Measurements from ENCODE around the gene MSI1. TPM values are rescaled to one million over a fixed set of nuclear protein-coding genes. Genes with fewer than 3 reads are reported as not detected.

MSI1 gene
- polyA plus RNA-seq, 4 donors: 0.54 to 10.8 (median 3.5) TPM

DNA sequence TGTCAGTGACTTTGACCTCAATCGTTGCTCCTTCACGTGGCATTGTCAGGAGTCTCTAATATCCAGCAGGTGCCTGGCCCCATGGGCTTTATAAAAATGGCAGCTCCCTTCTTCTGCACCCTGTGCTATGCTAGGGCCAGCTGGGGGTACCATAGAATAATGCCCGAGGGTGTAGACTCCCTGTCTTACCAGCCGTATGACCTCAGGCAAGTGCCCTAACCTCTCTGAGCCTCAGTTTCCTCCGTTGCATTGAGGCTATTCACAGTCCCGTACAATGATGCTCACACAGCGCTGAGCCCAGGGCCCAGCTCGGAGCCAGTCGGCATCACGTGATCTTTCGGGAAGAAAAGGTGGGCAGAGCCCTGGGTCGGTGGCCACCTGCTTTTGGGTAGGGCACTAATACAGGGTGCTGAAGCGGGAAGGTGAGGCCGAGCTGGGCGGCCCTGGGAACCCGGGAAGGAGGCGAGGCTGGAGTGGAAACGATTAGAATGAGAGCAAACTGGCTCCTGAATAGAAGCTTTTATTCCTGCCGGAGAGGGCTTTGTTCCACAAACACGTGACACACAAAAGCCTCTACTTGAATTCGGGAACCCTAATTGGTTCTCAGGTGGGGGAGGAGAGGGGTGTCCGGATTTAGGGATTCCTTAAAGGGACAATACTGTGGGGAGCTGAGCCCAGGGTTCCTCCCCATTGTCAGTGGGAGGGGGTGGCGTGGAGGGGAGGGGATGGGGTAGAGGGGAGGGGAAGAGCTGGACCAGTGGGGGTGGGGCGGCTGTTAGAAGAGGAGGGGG lies 19.9 kb upstream of the MSI1 start:
- Histone ChIP-seq H3K36me3 (ENCODE audit: control insufficient read depth in 3 of 3, insufficient read depth in 2 of 3, low read depth in 1 of 3, low read length in 3 of 3) (no peaks in the 10 kb centered on the region), H3K27me3 (ENCODE audit: control insufficient read depth in 3 of 3, insufficient read depth in 3 of 3, low read length in 3 of 3) (peaks cover 0 to 2% (median 0%) of the 10 kb centered on the region in 3 donors), H3K9me3 (ENCODE audit: control insufficient read depth in 2 of 2, insufficient read depth in 1 of 2, low read depth in 1 of 2, low read length in 1 of 2) (no peaks in the 10 kb centered on the region), H3K4me1 (ENCODE audit: control insufficient read depth in 3 of 3, insufficient read depth in 2 of 3, low read depth in 1 of 3, low read length in 2 of 3) (peaks cover 0 to 6% (median 0%) of the 10 kb centered on the region in 3 donors), H3K27ac (ENCODE audit: low read depth in 1 of 3, low read length in 2 of 3) (no peak overlapping the region), H3K4me3 (ENCODE audit: low read depth in 1 of 3, low read length in 3 of 3) (peak overlapping the region in 1 of 3 donors; percentile 12)
- no peak for FAIRE-seq
- peak in 1 of 2 donors; percentile 38 for DNase-seq
- WGBS, 3 donors: 11 to 18% (median 16%) methylated on average over 24 of the region's 24 CpGs

DNA sequence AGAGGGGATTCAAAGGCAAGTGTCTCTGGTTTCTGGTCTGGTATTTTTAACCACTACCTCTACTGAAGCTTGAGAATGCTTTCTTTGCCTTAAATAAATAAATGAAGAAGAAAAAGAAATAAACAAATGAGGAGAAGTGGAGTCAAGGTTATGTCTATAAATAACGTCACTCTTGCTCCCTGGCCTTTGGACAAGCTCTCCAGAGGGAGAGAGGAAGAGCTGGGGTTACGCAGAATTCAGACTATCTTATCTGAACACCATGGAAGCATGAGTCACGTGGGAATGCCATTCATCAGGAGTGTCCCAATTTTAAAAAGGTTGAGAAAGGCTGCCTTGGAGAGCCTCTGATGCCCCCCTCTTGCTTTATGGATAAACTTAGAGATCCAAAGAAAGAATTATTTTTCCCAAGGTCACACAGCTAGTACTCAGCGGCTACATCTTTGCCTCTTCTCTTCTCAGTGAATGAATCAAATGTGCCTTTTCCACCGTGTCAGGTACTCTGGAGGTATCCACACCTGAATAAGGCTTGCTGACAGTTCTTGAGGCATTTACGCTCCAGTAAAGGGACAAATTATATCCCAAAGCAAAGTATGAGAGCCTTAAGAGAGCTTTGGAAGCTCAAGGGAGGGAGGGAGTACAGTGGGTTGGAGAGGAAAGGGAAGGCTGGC lies 12.9 kb upstream of the MSI1 start:
- Histone ChIP-seq H3K36me3 (ENCODE audit: control insufficient read depth in 3 of 3, insufficient read depth in 2 of 3, low read depth in 1 of 3, low read length in 3 of 3) (no peaks in the 10 kb centered on the region), H3K9me3 (ENCODE audit: control insufficient read depth in 2 of 2, insufficient read depth in 1 of 2, low read depth in 1 of 2, low read length in 1 of 2) (no peaks in the 10 kb centered on the region), H3K4me1 (ENCODE audit: control insufficient read depth in 3 of 3, insufficient read depth in 2 of 3, low read depth in 1 of 3, low read length in 2 of 3) (peaks cover 1 to 14% (median 3%) of the 10 kb centered on the region in 3 donors), H3K4me3 (ENCODE audit: low read depth in 1 of 3, low read length in 3 of 3) (no peak overlapping the region), H3K27ac (ENCODE audit: low read depth in 1 of 3, low read length in 2 of 3) (peak overlapping the region in 1 of 3 donors; percentile 44), H3K27me3 (ENCODE audit: control insufficient read depth in 3 of 3, insufficient read depth in 3 of 3, low read length in 3 of 3) (peaks cover 0 to 3% (median 0%) of the 10 kb centered on the region in 3 donors)
- FAIRE-seq (no peak), DNase-seq (peak; percentile 75 to 86)
- 24 to 38% (median 27%) methylated on average over 6 of the region's 6 CpGs for WGBS, 3 donors

DNA sequence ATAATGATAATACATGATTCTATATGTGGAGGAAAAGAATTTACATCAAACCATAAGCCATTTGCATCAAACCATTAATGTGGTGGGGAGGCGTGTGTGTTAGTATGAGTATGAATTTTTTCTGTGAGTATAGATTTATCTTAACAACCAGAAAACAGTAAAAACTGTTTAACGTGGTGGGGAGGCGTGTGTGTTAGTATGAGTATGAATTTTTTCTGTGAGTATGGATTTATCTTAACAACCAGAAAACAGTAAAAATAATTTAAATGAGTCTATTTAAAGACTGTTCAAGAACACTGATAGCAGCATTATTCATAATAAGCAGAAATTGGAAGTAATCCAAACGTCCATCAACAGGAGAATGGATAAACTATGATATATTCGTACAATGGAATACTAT lies 9.1 kb upstream of the MSI1 start:
- Histone ChIP-seq H3K27ac (ENCODE audit: low read depth in 1 of 3, low read length in 2 of 3) (no peak overlapping the region), H3K27me3 (ENCODE audit: control insufficient read depth in 3 of 3, insufficient read depth in 3 of 3, low read length in 3 of 3) (peaks cover 0 to 9% (median 0%) of the 10 kb centered on the region in 3 donors)
- WGBS, 3 donors: 72 to 80% (median 79%) methylated on average over 5 of the region's 5 CpGs

DNA sequence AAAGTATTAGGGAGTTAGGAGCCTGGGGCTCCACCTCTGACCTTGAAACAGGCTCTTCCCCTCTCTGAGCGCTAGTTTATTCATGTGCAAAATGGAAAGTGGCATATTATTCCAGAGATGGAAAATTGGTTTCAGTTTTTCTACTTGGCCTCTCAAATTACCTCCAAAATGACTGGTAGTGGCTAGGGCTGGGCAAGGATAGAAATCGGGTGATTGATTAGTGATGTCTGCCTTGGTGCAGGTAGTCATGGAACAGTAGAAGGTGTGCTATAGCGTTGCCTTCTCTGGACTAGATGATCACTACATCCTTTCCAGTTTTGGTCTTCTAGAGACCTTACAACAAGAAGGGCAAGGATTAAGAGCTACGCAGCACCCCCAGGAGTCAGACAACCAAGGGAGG lies 8.6 kb upstream of the MSI1 start:
- Histone ChIP-seq H3K9me3 (ENCODE audit: control insufficient read depth in 2 of 2, insufficient read depth in 1 of 2, low read depth in 1 of 2, low read length in 1 of 2) (no peaks in the 10 kb centered on the region), H3K4me1 (ENCODE audit: control insufficient read depth in 3 of 3, insufficient read depth in 2 of 3, low read depth in 1 of 3, low read length in 2 of 3) (peaks cover 1 to 21% (median 3%) of the 10 kb centered on the region in 3 donors), H3K27me3 (ENCODE audit: control insufficient read depth in 3 of 3, insufficient read depth in 3 of 3, low read length in 3 of 3) (peaks cover 0 to 9% (median 0%) of the 10 kb centered on the region in 3 donors), H3K27ac (ENCODE audit: low read depth in 1 of 3, low read length in 2 of 3) (no peak overlapping the region), H3K36me3 (ENCODE audit: control insufficient read depth in 3 of 3, insufficient read depth in 2 of 3, low read depth in 1 of 3, low read length in 3 of 3) (no peaks in the 10 kb centered on the region), H3K4me3 (ENCODE audit: low read depth in 1 of 3, low read length in 3 of 3) (no peak overlapping the region)
- FAIRE-seq: no peak
- DNase-seq: no peak
- 79 to 91% (median 83%) methylated on average over 4 of the region's 4 CpGs for WGBS, 3 donors

More for the DNA sequence above, 9.1 kb upstream of the MSI1 start:
- FAIRE-seq: no peak
- Histone ChIP-seq H3K4me1 (ENCODE audit: control insufficient read depth in 3 of 3, insufficient read depth in 2 of 3, low read depth in 1 of 3, low read length in 2 of 3) (peaks cover 1 to 21% (median 3%) of the 10 kb centered on the region in 3 donors), H3K9me3 (ENCODE audit: control insufficient read depth in 2 of 2, insufficient read depth in 1 of 2, low read depth in 1 of 2, low read length in 1 of 2) (no peaks in the 10 kb centered on the region), H3K4me3 (ENCODE audit: low read depth in 1 of 3, low read length in 3 of 3) (no peak overlapping the region), H3K36me3 (ENCODE audit: control insufficient read depth in 3 of 3, insufficient read depth in 2 of 3, low read depth in 1 of 3, low read length in 3 of 3) (no peaks in the 10 kb centered on the region)
- no peak for DNase-seq

DNA sequence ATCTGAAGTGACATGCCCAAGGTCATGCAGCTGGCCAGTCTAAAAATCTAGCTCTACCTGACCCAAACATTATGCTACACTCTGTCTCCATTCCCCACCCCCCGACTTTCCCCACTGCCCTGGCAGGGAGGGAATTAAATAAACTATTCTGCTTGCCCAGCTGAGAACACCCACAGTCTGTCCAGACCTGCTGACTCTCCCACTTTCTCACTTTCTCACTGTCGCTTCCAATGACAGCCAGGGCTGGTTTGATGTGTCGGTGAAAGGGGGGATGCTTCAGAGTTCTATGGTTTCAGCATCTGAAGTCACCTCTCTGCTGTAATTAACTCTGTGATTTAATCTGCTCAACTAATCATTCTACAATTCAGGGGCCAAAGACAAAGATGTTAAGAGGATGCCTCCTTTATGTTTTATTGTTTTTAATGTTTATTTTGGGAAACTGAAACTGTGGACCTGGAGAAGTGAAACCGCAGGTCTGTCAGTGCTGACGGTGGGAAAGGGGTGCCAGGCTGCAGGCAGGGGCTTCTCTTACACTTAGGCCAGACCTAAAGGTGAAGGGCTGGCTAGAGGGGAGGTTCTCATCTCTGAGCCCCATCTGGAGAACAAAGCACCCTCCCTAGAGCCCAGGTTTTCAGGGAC lies 8.1 kb upstream of the MSI1 start:
- Histone ChIP-seq H3K4me1 (ENCODE audit: control insufficient read depth in 3 of 3, insufficient read depth in 2 of 3, low read depth in 1 of 3, low read length in 2 of 3) (peaks cover 1 to 15% (median 2%) of the 10 kb centered on the region in 3 donors), H3K36me3 (ENCODE audit: control insufficient read depth in 3 of 3, insufficient read depth in 2 of 3, low read depth in 1 of 3, low read length in 3 of 3) (no peaks in the 10 kb centered on the region), H3K27ac (ENCODE audit: low read depth in 1 of 3, low read length in 2 of 3) (no peak overlapping the region), H3K4me3 (ENCODE audit: low read depth in 1 of 3, low read length in 3 of 3) (no peak overlapping the region), H3K27me3 (ENCODE audit: control insufficient read depth in 3 of 3, insufficient read depth in 3 of 3, low read length in 3 of 3) (peaks cover 0 to 9% (median 0%) of the 10 kb centered on the region in 3 donors), H3K9me3 (ENCODE audit: control insufficient read depth in 2 of 2, insufficient read depth in 1 of 2, low read depth in 1 of 2, low read length in 1 of 2) (no peaks in the 10 kb centered on the region)
- DNase-seq (no peak), FAIRE-seq (no peak)
- WGBS, 3 donors: 32 to 34% (median 33%) methylated on average over 5 of the region's 5 CpGs

DNA sequence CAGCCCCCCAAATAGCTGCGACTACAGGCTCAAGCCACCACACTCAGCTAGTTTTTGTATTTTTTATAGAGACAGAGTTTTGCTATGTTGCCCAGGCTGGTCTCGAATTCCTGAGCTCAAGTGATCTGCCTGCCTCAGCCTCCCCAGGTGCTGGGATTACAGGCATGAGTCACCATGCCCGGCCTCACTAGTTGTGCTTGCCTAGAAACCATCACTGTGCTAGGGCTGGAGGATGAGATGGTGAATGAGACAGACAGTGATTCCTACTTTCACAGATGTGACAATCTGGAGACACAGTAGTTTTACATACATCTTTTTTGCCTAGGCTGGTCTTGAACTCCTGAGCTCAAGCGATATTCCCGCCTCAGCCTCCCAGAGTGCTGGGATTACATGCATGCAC lies 7.5 kb upstream of the MSI1 start:
- DNase-seq (no peak), FAIRE-seq (no peak)
- peaks cover 0 to 10% (median 0%) of the 10 kb centered on the region in 3 donors for H3K4me1 ChIP-seq (ENCODE audit: control insufficient read depth in 3 of 3, insufficient read depth in 2 of 3, low read depth in 1 of 3, low read length in 2 of 3)
- H3K9me3 ChIP-seq (ENCODE audit: control insufficient read depth in 2 of 2, insufficient read depth in 1 of 2, low read depth in 1 of 2, low read length in 1 of 2): no peaks in the 10 kb centered on the region
- no peak overlapping the region for H3K4me3 ChIP-seq (ENCODE audit: low read depth in 1 of 3, low read length in 3 of 3)
- 68 to 84% (median 78%) methylated on average over 5 of the region's 5 CpGs for WGBS, 3 donors
- no peak overlapping the region for H3K27ac ChIP-seq (ENCODE audit: low read depth in 1 of 3, low read length in 2 of 3)
- no peaks in the 10 kb centered on the region for H3K36me3 ChIP-seq (ENCODE audit: control insufficient read depth in 3 of 3, insufficient read depth in 2 of 3, low read depth in 1 of 3, low read length in 3 of 3)
- peaks cover 0 to 9% (median 1%) of the 10 kb centered on the region in 3 donors for H3K27me3 ChIP-seq (ENCODE audit: control insufficient read depth in 3 of 3, insufficient read depth in 3 of 3, low read length in 3 of 3)

DNA sequence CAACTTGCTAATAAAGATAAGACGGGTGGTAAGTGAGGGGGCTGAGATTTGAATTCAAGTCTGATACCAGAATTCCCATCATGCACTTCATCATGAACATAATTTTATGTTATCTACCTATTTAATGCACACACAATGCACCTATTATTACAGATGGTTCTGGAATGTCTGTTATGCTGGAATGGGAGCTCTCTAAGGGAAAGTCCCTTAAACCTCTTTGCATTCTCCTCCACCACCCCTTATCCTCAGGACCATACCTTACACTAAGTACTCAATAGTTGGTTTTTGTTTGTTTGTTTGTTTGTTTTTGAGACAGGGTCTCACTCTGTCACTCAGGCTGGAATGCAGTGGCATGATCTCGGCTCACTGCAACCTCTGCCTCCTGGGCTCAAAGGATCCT lies 7.0 kb upstream of the MSI1 start:
- peaks cover 0 to 8% (median 0%) of the 10 kb centered on the region in 3 donors for H3K4me1 ChIP-seq (ENCODE audit: control insufficient read depth in 3 of 3, insufficient read depth in 2 of 3, low read depth in 1 of 3, low read length in 2 of 3)
- no peak overlapping the region for H3K27ac ChIP-seq (ENCODE audit: low read depth in 1 of 3, low read length in 2 of 3)
- H3K36me3 ChIP-seq (ENCODE audit: control insufficient read depth in 3 of 3, insufficient read depth in 2 of 3, low read depth in 1 of 3, low read length in 3 of 3): no peaks in the 10 kb centered on the region
- H3K27me3 ChIP-seq (ENCODE audit: control insufficient read depth in 3 of 3, insufficient read depth in 3 of 3, low read length in 3 of 3): peaks cover 0 to 11% (median 5%) of the 10 kb centered on the region in 3 donors
- no peaks in the 10 kb centered on the region for H3K9me3 ChIP-seq (ENCODE audit: control insufficient read depth in 2 of 2, insufficient read depth in 1 of 2, low read depth in 1 of 2, low read length in 1 of 2)
- 39 to 53% (median 49%) methylated on average over 2 of the region's 2 CpGs for WGBS, 3 donors
- FAIRE-seq (no peak), DNase-seq (no peak)
- no peak overlapping the region for H3K4me3 ChIP-seq (ENCODE audit: low read depth in 1 of 3, low read length in 3 of 3)

DNA sequence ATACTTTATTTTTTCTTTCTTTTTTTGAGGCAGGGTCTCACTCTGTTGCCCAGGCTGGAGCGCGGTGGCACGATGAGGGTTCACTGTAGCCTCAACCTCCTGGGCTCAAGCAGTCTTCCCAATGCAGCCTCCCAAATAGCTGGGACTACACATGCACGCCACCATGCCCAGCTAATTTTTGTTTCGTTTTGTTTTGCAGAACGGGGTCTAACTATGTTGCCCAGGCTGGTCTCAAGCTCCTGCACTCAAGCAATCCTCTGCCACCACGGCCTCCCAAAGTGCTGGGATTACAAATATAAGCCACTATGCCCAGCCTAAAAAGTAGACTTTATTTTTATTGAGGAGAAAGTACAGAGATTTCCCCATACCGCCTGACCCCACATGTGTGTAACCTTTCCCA lies 4.7 kb upstream of the MSI1 start:
- Histone ChIP-seq H3K27me3 (ENCODE audit: control insufficient read depth in 3 of 3, insufficient read depth in 3 of 3, low read length in 3 of 3) (peaks cover 0 to 21% (median 17%) of the 10 kb centered on the region in 3 donors), H3K4me3 (ENCODE audit: low read depth in 1 of 3, low read length in 3 of 3) (no peak overlapping the region), H3K4me1 (ENCODE audit: control insufficient read depth in 3 of 3, insufficient read depth in 2 of 3, low read depth in 1 of 3, low read length in 2 of 3) (peaks cover 0 to 13% (median 0%) of the 10 kb centered on the region in 3 donors), H3K9me3 (ENCODE audit: control insufficient read depth in 2 of 2, insufficient read depth in 1 of 2, low read depth in 1 of 2, low read length in 1 of 2) (no peaks in the 10 kb centered on the region), H3K27ac (ENCODE audit: low read depth in 1 of 3, low read length in 2 of 3) (no peak overlapping the region), H3K36me3 (ENCODE audit: control insufficient read depth in 3 of 3, insufficient read depth in 2 of 3, low read depth in 1 of 3, low read length in 3 of 3) (no peaks in the 10 kb centered on the region)
- no peak for DNase-seq
- 89 to 92% (median 90%) methylated on average over 8 of the region's 8 CpGs for WGBS, 3 donors
- no peak for FAIRE-seq

Measured in small intestine (tissue), 7 donors.